NT2/D1 (cell line): ENCODE measurements around the gene CNTN5.
"Not testable (repeated sequence)": the region's sequence is repeated elsewhere in the genome, so short reads cannot be mapped to it uniquely, and the experiment has no call there.

Source experiments
- DNase-seq: peaks from one replicate; pipeline ENCODE4 v3.0.0-alpha.2; 2011; ENCODE audit warnings: low read depth, low spot score
- H3K27me3 ChIP-seq: 2 replicates; pipeline ENCODE4 v1.6.0; 2011; ENCODE audit warnings: mild to moderate bottlenecking; ENCODE audit not compliant: insufficient read length, insufficient read depth
- H3K36me3 ChIP-seq: 2 replicates; pipeline ENCODE4 v1.6.1; 2011; ENCODE audit warnings: mild to moderate bottlenecking, low read length, mixed read lengths; ENCODE audit not compliant: insufficient read depth, insufficient read length
- H3K4me1 ChIP-seq: 2 replicates; pipeline ENCODE4 v1.5.1; 2011; ENCODE audit not compliant: insufficient read depth, insufficient read length
- H3K4me3 ChIP-seq: 2 replicates; pipeline ENCODE4 v1.5.1; 2011; ENCODE audit warnings: low read depth; ENCODE audit not compliant: insufficient read length
- H3K9ac ChIP-seq: 2 replicates; pipeline ENCODE4 v1.6.0; 2011; ENCODE audit warnings: low read depth; ENCODE audit not compliant: insufficient read length
- H3K9me3 ChIP-seq: 2 replicates; pipeline ENCODE4 v1.5.1; 2011; ENCODE audit warnings: mild to moderate bottlenecking, low read length; ENCODE audit not compliant: insufficient read depth
- SUZ12 ChIP-seq: IDR thresholded peaks from 2 replicates; pipeline ENCODE4 v1.6.1; 2011; ENCODE audit not compliant: insufficient read length, insufficient read depth; ENCODE audit errors: extremely low read depth
- YY1 ChIP-seq: IDR thresholded peaks from 2 replicates; pipeline ENCODE4 v1.6.1; 2011; ENCODE audit not compliant: insufficient read length, insufficient read depth
- ZNF274 ChIP-seq: IDR thresholded peaks from 2 replicates; pipeline ENCODE4 v1.6.1; 2011; ENCODE audit warnings: mild to moderate bottlenecking, low read depth, low read length

The CNTN5 gene

GRCh38 chr11:99117603-99118002, 96.9 kb downstream of the CNTN5 start:
- no peak overlapping the region for H3K9ac ChIP-seq
- DNase-seq: no peak
- no peaks in the 10 kb centered on the region for H3K4me1 ChIP-seq
- no peaks in the 10 kb centered on the region for H3K27me3 ChIP-seq
- H3K4me3 ChIP-seq: no peak overlapping the region
- no peaks in the 10 kb centered on the region for H3K36me3 ChIP-seq
- TF ChIP-seq ZNF274 (no peak), YY1 (no peak), SUZ12 (no peak)
- no peaks in the 10 kb centered on the region for H3K9me3 ChIP-seq

DNA sequence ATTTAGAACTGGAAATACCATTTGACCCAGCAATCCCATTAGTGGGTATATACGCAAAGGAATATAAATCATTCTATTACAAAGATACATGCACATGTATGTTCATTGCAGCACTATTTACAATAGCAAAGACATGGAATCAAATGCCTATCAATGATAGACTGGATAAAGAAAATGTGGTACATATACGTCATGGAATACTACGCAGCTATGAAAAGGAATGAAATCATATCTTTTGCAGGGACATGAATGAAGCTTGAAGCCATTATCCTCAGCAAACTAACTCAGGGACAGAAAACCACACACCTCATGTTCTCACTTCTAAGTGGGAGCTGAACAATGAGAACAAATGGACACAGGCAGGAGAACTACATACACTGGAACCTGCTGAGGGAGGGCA, 113.1 kb downstream of the CNTN5 start:
- not testable (repeated sequence) for H3K4me3 ChIP-seq, H3K9ac ChIP-seq, H3K27me3 ChIP-seq, H3K36me3 ChIP-seq, H3K4me1 ChIP-seq, H3K9me3 ChIP-seq, DNase-seq

DNA sequence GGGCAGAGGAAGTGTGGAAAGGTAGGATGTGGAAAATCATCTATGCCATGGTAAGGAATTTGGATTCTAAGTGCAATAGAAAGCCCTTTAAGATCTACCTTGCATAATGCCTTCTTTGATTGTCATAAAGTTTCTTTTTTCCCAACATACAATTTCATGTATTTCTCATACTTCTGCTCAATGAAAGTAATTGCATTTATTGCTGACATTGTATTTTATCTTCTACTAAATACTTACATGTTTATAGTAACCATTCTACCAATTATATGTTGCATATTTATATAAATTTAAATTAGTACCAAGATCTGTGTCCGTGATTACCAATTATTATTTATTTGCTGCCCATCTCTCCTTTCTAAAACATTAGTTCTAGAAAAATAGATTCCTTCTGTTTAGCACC, 114.8 kb downstream of the CNTN5 start:
- H3K9ac ChIP-seq: no peak overlapping the region

GRCh38 chr11:99142237-99142636, 121.5 kb downstream of the CNTN5 start:
- no peaks in the 10 kb centered on the region for H3K36me3 ChIP-seq
- no peak for DNase-seq
- H3K27me3 ChIP-seq: no peaks in the 10 kb centered on the region
- TF ChIP-seq YY1 (no peak), ZNF274 (no peak), SUZ12 (no peak)
- H3K9ac ChIP-seq: no peak overlapping the region
- H3K9me3 ChIP-seq: no peaks in the 10 kb centered on the region
- no peak overlapping the region for H3K4me3 ChIP-seq
- no peaks in the 10 kb centered on the region for H3K4me1 ChIP-seq

More for the DNA sequence above, 114.8 kb downstream of the CNTN5 start:
- H3K4me1 ChIP-seq: no peaks in the 10 kb centered on the region
- no peak for TF ChIP-seq YY1
- no peak for TF ChIP-seq ZNF274
- TF ChIP-seq SUZ12: no peak
- H3K4me3 ChIP-seq: no peak overlapping the region
- H3K36me3 ChIP-seq: no peaks in the 10 kb centered on the region
- DNase-seq: no peak
- H3K27me3 ChIP-seq: no peaks in the 10 kb centered on the region
- H3K9me3 ChIP-seq: no peaks in the 10 kb centered on the region

DNA sequence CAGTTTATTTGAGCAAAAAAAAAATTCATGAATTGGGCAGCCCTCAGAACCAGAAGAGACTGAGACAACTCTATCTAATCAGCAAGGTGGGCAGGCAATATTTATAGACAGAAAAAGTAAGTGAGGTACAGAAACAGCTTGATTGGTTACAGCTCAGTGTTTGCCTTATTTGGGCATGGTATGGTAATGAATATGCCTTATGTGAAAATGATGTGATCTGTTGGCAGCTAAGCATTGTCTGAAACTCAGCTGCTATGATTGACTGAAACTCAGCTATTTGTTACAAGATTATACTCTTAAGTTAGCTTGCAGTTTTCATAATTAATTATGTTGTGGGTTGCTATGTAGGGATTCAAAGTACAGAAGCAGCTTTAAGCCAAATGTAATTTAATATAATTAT, 127.6 kb downstream of the CNTN5 start:
- no peak for TF ChIP-seq YY1
- no peak for TF ChIP-seq ZNF274
- no peak for TF ChIP-seq SUZ12
- no peak overlapping the region for H3K4me3 ChIP-seq
- no peaks in the 10 kb centered on the region for H3K27me3 ChIP-seq
- no peaks in the 10 kb centered on the region for H3K36me3 ChIP-seq
- no peaks in the 10 kb centered on the region for H3K9me3 ChIP-seq
- no peak for DNase-seq
- no peaks in the 10 kb centered on the region for H3K4me1 ChIP-seq
- no peak overlapping the region for H3K9ac ChIP-seq

DNA sequence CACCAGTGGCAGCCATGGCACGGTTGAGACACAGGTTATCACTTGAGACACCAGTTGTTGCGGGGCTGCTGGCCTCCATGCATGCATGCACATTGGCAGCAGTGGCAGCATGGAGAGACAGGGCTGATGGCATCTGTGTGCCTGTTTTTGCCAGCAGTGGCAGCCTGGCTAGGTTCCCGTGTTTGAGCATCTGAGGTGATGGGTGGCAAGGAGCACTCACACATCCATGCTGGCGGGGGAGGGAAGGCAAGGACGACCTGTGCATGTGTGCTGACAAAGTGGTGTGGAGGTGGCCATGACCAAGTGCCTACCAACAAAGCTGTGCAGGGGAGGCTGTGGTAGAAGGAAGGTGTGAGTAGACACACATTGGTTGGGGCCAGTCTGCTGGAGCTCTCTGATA, 133.5 kb downstream of the CNTN5 start:
- DNase-seq: no peak
- Histone ChIP-seq H3K4me1 (no peaks in the 10 kb centered on the region), H3K27me3 (no peaks in the 10 kb centered on the region), H3K9me3 (no peaks in the 10 kb centered on the region), H3K4me3 (no peak overlapping the region), H3K36me3 (no peaks in the 10 kb centered on the region), H3K9ac (no peak overlapping the region)
- no peak for TF ChIP-seq YY1
- no peak for TF ChIP-seq ZNF274
- TF ChIP-seq SUZ12: no peak

GRCh38 chr11:99160447-99160846, 139.7 kb downstream of the CNTN5 start:
- Histone ChIP-seq H3K4me1 (no peaks in the 10 kb centered on the region), H3K36me3 (no peaks in the 10 kb centered on the region), H3K4me3 (no peak overlapping the region), H3K9me3 (no peaks in the 10 kb centered on the region), H3K9ac (no peak overlapping the region), H3K27me3 (no peaks in the 10 kb centered on the region)
- no peak for TF ChIP-seq ZNF274
- DNase-seq: no peak

- DNase-seq: no peak
- Histone ChIP-seq H3K4me1 (no peaks in the 10 kb centered on the region), H3K36me3 (no peaks in the 10 kb centered on the region), H3K9me3 (no peaks in the 10 kb centered on the region), H3K4me3 (no peak overlapping the region), H3K27me3 (no peaks in the 10 kb centered on the region), H3K9ac (no peak overlapping the region)
- TF ChIP-seq YY1: no peak
- no peak for TF ChIP-seq ZNF274
- no peak for TF ChIP-seq SUZ12
Observed at GRCh38 chr11:99162819-99163218, 142.1 kb downstream of the CNTN5 start.
